T47D (cell line): ENCODE results near the gene DIS3L2.
"Not testable (repeated sequence)": the region's sequence is repeated elsewhere in the genome, so short reads cannot be mapped to it uniquely, and the experiment has no call there.

Experiments used
- DNase-seq, 2 experiments: peaks; one replicate each; pipeline versions ENCODE4 v3.0.0 to v3.0.0-alpha.2; 2011 to 2012; ENCODE audit warnings: low read depth in 1 of 2, low spot score in 1 of 2
- JUND ChIP-seq: IDR thresholded peaks from 2 replicates; pipeline ENCODE4 v1.6.1; 2012; ENCODE audit warnings: low read depth
- in situ Hi-C: cut with HindIII; loops from 2 replicates; pipeline ENCODE4 v1.10.0; 2016; ENCODE audit warnings: low sequenced_read_pairs, low pct_unique_long_range_greater_than_20kb

The DIS3L2 gene

DNA sequence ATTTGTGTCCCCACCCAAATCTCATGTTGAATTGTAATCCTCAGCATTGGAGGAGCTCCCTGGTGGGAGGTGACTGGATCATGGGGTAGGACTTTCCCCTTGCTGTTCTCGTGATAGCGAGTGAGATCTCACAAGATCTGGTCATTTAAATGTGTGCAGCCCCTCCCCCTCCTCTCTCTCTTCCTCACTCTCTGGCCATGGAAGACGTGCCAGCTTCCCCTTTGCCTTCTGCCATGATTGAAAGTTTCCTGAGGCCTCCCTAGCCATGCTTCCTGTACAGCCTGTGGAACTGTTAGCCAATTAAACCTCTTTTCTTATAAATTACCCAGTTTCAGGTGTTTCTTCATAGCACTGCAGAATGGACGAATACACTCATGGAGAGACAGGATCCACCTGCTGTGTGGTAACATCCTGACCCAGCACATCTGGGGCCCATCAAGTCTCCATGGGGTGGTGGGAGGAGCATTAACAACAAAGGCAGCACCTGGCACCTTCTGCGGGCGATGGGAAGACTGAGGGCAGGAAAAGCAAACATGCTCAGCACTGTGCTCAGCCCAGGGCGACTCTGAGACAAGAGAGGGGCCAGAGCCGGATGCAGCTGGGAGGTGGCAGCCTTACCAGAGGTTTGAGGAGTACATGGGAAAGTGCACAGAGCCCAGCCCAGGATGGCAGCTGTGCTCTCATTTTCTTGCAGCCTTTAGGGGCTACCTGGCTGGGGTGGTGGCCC, 400.8 kb downstream of the DIS3L2 start:
- no peak for TF ChIP-seq JUND
- no peak for DNase-seq
- in situ Hi-C loops, result no loop called here

DNA sequence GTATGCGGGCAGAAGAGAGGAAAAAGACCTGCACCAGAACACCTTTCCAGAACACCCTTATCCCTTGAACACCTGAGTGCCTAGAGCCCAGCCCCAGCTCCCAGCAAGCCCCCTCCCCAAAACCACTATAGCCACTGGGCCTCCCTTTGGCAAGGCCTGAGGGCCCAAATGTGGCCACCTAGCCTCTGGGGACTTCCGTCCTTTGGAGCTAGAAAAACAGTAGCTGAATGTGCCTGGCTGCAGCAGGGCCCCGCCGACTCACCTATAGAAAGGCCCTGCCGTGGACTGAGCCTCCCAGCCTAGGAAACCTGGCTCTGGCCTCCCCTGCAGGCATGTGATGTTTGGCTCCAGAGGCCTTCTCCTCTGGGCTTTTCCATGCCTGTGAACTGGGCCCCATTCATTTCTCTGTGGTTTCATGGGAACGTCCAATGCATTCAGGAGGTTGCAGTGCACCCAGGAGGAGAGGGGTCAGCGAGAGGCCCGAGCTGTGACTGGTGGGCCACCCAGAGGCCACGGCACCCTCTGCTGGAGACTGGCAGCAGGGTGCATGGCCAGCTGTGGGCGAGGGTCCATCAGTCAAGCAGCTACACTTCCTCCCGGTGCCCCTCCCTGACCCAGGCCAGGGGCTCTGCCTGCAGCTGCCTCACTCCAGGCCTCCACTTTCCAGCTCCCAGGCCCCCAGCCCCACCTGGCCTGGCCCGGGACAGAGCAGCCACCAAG, 401.7 kb downstream of the DIS3L2 start:
- in situ Hi-C loops, DNase-seq: not testable (repeated sequence)

DNA sequence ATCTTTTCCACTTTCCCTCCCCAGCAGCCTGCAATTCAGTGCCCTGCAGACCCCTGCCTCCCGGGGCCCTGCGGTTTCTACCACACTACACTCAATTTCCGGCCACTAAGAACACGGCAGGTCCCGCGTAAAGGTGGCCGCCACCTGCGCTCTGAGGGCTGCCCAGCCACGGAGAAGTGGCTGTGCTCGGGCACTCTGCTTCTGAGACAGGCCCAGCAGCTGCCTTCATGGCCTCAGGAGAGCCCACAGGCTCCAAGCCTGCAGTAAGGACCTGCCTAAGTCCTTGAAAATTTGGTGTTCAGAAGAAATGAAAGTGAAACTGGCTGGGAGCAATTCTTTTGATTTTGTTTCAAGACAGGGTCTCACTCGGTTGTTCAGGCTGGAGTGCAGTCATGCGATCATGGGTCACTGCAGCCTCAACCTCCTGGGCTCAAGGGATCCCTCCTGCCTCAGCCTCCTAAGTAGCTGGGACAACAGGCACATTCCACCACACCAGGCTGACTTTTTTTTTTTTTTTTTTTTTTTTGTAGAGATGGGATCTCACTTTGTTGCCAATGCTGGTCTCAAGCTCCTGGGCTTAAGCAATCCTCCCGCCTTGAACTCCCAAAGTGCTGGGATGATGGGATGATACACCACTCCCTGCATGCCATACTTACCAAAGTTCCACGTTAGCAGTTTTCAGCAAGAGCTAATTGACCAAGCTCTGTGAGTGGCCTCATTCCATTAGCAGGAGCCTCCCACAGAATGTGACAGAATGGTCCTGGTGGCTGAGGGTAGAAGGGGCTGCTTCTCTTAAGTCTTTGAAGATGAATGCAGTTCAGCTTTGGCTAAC, 402.5 kb downstream of the DIS3L2 start:
- in situ Hi-C loops, result no loop called here
- no peak for DNase-seq

DNA sequence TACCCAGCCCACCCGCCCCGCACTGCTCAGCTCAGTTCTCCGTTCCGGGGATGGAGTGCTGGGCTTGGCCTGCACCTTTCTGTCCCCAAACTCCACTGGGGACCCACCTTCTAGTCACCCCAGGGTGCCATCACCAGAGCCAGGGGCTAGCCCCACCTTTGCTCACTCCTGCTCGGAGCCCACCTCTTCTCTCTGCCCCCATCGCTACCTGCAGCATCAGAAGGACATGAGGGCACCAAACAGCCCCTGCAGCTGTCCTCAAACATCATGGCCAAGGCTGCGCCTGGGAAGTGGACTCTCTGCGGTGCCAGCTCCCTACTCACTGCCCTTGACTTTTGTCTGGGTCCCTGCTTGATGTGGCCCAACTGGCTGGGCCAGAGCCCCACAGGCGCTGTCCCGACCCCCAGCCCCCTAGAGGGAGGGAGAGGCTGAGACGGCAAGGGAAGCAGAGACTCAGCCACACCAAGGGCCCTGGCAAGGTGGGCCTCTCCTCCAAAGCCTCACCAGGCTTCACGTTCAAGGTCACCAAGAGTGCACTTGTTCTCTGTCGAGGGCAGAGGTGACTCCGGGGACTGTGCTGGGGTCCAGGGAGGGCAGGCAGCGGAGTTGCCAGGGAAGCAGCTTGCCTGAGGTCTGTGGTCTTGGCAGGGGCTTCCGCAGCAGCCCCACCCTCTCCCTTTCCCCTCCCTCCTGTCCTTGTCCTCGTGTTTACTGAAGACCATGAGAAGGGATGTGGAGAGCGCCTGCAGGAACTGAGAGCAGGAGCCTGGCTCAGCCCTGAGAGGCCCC, 403.5 kb downstream of the DIS3L2 start:
- DNase-seq, in situ Hi-C loops: not testable (repeated sequence)

More for the DNA sequence above, 402.5 kb downstream of the DIS3L2 start:
- no peak for TF ChIP-seq JUND

DNA sequence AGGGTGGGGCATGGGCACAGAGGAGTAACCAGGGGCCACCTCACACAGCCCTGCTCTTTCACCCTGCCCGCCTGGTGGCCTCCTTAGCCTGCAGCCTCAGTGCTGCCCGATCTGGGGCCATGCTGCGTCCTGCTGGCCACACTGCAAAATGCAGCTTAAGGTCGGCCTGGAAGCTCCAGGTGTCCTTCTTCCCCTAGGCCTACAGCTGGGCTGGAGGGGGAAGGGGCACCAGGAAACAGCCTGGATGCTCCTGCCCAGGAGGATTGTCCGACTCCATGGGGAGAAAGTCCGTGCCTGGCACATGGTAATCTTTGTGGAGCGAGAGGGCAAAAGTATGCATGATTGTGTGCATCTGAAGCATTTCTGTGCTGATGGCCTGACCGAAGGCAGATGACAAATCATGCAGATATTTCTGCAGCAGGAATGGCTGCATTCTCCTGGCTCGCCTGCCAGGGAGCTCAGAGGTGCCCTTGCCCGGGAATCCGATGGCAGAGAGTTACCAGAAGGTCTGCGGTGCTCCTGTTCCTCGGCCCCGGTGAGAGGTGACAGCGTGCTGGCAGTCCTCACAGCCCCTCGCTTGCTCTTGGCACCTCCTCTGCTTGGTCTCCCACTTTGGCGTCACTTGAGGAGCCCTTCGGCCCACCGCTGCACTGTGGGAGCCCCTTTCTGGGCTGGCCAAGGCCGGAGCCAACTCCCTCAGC, 404.3 kb downstream of the DIS3L2 start:
- peak; percentile 44 to 60 for DNase-seq

DNA sequence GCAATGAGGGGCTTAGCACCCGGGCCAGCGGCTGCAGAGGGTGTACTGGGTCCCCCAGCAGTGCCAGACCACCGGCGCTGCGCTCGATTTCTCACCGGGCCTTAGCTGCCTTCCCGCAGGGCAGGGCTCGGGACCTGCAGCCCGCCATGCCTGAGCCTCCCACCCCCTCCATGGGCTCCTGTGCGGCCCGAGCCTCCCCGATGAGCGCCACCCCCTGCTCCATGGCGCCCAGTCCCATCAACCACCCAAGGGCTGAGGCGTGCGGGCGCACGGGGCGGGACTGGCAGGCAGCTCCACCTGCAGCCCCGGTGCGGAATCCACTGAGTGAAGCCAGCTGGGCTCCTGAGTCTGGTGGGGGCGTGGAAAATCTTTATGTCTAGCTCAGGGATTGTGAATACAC, 404.9 kb downstream of the DIS3L2 start:
- DNase-seq, in situ Hi-C loops: not testable (repeated sequence)

More for the DNA sequence above, 404.3 kb downstream of the DIS3L2 start:
- in situ Hi-C loops, result no loop called here
- TF ChIP-seq JUND, result no peak

DNA sequence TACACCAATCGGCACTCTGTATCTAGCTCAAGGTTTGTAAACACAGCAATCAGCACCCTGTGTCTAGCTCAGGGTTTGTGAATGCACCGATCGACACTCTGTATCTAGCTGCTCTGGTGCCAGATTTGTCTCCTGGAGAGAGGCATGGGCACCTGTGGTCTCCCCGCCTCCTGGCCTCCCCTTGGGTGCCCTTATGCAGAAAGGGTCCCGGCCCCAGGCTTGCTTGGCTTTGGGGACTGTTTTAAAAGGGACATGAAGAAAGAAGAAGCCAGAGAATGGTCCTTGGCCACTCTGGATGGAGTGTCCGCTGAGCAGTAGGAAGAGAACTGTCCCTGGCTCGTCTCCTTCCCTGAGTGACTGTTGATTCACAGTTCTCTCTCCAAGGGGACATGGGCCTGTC, 405.5 kb downstream of the DIS3L2 start:
- DNase-seq, result no peak
- no peak for TF ChIP-seq JUND
- in situ Hi-C loops, result no loop called here

DNA sequence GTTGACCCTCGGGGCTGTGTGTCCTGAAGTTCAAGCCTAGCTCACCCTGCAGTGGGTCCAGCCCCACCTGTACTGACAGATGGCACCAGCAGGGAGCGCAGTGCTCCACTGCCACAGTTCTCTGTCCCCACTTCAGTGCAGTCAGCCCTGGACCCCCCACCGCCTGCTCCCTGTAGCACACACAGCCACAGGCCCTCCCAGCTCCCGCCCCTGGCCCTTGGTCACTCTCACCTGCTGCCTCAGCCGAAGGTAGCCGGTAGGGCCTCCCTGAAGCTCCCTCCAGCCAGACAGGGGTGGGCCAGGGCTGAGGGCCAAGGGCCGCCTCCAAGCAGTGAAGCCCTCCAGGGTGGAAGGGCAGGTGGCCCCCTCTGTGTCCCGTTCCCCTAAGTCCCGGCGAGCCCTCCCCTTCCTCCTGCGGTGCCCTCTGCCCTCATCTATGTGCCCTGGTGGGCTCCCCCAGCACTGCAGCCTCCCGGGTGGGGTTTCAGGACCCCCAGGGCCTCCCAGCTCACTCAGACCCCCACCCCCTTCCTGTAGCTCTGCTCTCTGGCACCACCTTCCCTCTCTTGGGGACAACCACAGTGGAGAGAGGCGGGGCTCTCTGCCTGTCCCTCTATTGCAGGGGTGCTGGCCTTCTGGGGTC, 406.2 kb downstream of the DIS3L2 start:
- in situ Hi-C loops, result no loop called here
- no peak for DNase-seq
- TF ChIP-seq JUND, result no peak

DNA sequence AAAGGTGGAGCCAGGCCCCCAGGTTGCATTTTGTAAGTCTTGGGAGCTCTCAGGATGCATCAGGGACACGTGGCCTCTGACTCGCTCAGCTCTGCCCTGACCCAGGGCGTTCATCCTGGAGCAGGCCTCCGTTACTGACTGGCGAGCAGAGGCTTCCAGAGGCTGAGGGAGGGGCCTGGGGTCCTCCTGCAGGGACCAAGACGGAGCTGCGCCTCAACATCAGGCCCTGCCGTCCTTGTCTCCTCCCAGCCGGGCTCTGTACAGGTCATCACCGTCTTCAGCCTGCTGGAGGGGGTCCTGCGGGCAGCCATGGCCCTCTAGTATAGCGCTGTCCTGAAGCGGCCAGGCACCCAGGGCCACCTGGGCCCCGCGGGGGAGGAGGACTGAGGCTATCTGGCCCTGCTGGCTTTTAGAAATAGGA, 406.8 kb downstream of the DIS3L2 start:
- in situ Hi-C loops, result no loop called here
- TF ChIP-seq JUND, result no peak
- DNase-seq, result no peak

DNA sequence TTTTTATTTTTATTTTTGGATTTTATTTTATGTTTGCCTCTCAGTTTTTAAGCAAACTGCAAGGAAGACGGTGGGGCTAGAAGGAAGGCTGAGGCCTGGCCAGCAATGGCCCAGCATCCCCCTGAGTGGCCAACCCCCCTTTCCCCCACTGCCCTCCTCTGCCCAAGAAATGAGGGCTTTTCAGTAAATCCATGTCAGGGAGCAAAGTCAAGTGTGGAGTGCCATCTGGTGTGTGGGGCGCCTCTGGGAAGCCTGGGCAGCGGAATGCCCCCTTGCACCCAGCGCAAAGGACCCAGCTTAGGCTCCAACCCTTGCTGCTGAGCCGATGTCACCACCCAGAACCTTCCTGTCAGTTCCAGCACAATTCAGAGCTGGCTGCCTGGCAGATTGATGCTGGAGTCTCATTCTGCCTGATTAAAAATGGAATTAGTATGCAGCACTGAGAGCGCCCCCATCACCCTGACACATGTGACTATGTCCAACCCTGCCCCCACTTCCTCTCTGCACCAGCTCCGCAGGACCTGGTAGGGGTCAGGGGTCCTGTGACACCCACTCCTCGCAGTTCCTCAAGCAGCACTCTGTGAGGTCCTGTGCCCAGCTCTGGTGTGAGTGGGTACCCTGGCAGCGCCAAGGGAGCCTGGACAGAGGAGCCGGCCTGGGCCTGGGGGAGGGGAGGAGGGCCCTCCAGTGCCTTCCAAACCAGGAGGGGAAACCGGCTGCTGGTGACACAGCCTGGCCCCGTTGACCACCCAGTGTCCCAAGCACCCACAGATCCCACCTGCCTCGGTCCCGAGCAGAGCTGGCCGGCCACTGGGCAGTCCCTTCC, 407.8 kb downstream of the DIS3L2 start:
- DNase-seq, result no peak
- in situ Hi-C loops, result no loop called here
- no peak for TF ChIP-seq JUND

DNA sequence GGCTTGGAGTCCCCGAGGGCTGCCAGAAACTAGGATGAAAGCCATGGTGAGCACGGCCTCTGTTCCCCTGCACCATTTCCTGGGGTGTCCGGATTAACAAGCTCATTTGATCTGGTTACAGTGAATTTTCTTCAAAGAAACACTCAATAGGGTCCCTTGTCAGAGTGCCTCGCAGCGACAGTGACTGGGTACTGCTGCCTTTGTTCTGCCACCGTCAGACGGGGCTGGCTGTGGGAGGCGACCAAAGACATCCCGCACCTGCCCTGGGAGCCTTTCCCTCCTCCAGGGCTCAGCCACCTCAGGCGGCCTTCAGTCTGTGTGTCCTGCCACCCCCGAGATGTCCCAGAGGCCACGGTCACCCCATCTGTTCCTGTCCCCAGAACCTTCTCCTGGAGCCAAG, 408.5 kb downstream of the DIS3L2 start:
- in situ Hi-C loops, DNase-seq: not testable (repeated sequence)
